GM12801 (cell line): ENCODE data around the gene ZNF512B.

Experiments
- TF ChIP-seq, protein P1 (sequence below): IDR thresholded peaks from one replicate; pipeline ENCODE4 v1.5.1; 2011; ENCODE audit warnings: control low read depth; ENCODE audit not compliant: insufficient read length; ENCODE audit errors: extremely low read depth

The ZNF512B gene

GRCh38 chr20:63979557-63980316 lies 10.0 kb upstream of the ZNF512B start, which contains the start of gene SAMD10:
Gene SAMD10 (minus strand): TSS chr20:63979642. CDS start chr20:63979467, 175 bp downstream.
- TF ChIP-seq, protein P1, sequence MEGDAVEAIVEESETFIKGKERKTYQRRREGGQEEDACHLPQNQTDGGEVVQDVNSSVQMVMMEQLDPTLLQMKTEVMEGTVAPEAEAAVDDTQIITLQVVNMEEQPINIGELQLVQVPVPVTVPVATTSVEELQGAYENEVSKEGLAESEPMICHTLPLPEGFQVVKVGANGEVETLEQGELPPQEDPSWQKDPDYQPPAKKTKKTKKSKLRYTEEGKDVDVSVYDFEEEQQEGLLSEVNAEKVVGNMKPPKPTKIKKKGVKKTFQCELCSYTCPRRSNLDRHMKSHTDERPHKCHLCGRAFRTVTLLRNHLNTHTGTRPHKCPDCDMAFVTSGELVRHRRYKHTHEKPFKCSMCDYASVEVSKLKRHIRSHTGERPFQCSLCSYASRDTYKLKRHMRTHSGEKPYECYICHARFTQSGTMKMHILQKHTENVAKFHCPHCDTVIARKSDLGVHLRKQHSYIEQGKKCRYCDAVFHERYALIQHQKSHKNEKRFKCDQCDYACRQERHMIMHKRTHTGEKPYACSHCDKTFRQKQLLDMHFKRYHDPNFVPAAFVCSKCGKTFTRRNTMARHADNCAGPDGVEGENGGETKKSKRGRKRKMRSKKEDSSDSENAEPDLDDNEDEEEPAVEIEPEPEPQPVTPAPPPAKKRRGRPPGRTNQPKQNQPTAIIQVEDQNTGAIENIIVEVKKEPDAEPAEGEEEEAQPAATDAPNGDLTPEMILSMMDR: no peak

- TF ChIP-seq, protein P1: no peak
These were observed 9.5 kb upstream of the ZNF512B start for GRCh38 chr20:63979229-63979556.

- TF ChIP-seq, protein P1: no peak
These were observed 8.8 kb upstream of the ZNF512B start for GRCh38 chr20:63978319-63979228.

DNA sequence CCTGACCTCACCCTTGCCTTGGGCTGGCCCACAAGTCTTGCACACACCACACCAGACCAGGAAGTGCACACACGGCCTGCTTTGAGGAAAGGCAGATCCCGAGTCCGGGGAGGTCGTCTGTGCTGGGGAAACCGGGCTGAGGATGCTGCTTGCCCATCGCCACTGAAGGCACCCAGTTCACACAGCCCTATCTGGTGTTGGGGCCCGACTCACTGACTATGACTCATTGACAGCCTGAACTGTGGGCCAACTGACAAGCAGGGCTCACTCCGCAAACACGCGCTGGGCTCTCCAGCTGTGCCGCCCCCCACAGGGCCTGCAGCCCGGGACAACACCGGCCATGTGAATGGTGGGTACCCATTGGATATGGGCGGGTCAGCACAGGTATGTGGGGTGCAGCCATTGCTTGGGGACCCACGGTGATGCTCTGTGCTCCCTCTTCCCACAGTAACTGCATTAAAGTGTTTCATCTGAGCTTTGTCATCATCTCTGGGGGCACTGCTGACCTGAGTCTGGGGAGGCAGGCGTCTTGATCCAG lies 8.1 kb upstream of the ZNF512B start:
- TF ChIP-seq, protein P1: no peak

GRCh38 chr20:63976980-63977738 lies 7.4 kb upstream of the ZNF512B start:
- TF ChIP-seq, protein P1: no peak

DNA sequence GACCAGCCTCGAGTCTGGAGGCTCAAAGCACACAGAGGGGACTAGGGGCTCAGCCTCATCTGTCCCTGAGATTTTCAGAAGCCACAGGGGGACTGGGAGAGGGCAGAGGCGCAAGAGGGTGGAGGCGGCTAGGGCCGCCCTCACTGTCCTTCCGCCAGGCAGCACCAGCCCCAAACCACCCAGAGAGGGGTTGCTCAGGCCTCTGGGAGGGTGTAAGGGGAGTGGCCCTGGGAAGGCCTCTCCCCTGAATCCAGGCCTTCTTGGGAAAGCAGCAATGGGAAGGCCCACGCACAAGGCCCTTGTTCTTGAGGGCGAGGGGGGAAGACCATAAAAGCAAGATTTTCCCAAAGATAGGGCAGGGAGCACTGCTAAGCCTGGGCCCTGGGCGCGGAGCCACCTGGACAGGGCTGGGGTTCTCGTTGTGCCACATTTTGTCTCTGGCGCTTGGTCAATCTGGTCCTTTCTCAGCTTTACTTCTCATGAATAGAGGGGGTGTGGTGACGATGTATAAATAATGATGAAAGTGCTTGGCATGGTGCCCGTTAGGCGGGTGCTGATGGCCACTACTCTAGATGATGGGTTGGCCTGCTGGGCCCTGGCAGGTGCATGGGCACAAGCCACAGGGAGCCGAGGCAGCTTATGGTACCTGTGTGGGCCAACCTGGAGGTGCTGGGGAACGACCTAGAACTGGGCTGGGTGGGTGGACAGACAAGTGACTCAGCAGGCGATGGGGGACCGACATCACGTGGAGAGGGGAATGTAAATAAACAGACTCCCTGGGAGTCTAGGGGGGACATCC lies 4.9 kb upstream of the ZNF512B start:
- TF ChIP-seq, protein P1: no peak
